GM12891 (cell line): Measurements from ENCODE around the gene TRIM13.

Source experiments
- POLR2A ChIP-seq: IDR thresholded peaks from 2 replicates; pipeline ENCODE4 v1.6.1; 2011; ENCODE audit warnings: low read depth, low read length, control low read depth
- POLR2AphosphoS5 ChIP-seq: IDR thresholded peaks from 2 replicates; pipeline ENCODE4 v1.6.1; 2011; ENCODE audit warnings: low read depth, low read length, control low read depth

- no peak for TF ChIP-seq POLR2A
- no peak for TF ChIP-seq POLR2AphosphoS5
These were observed 17.5 kb downstream of the TRIM13 start for GRCh38 chr13:50014386-50014785.
